HCT116 (cell line): Measurements from ENCODE around the gene WDR19.
"Not testable (repeated sequence)": the region's sequence is repeated elsewhere in the genome, so short reads cannot be mapped to it uniquely, and the experiment has no call there.

Experiments
- CEBPB ChIP-seq: IDR thresholded peaks from 2 replicates; pipeline ENCODE4 v1.6.1; 2012; ENCODE audit warnings: low read depth
- EZH2phosphoT487 ChIP-seq: fragments of 200-600 bp; IDR thresholded peaks from 2 replicates; pipeline ENCODE4 v1.6.1; 2018; ENCODE audit warnings: antibody characterized with exemption, borderline replicate concordance
- POLR2A ChIP-seq: IDR thresholded peaks from 2 replicates; pipeline ENCODE4 v1.7.0; 2011; ENCODE audit warnings: borderline replicate concordance; ENCODE audit not compliant: insufficient read depth, insufficient read length; ENCODE audit errors: extremely low read depth
- POLR2AphosphoS5 ChIP-seq: IDR thresholded peaks from 2 replicates; pipeline ENCODE4 v1.6.1; 2011; ENCODE audit warnings: mild to moderate bottlenecking, low read depth, low read length, moderate library complexity
- RAD21 ChIP-seq: IDR thresholded peaks from 2 replicates; pipeline ENCODE4 v1.6.1; 2012; ENCODE audit warnings: low read depth, mild to moderate bottlenecking
- TCF7L2 ChIP-seq: IDR thresholded peaks from 2 replicates; pipeline ENCODE4 v1.7.0; 2011; ENCODE audit warnings: borderline replicate concordance, inconsistent platforms; ENCODE audit not compliant: insufficient read depth, insufficient read length; ENCODE audit errors: extremely low read depth
- YY1 ChIP-seq: IDR thresholded peaks from 2 replicates; pipeline ENCODE4 v1.6.1; 2011; ENCODE audit warnings: low read length, low read depth, moderate library complexity, mild to moderate bottlenecking; ENCODE audit not compliant: insufficient replicate concordance; ENCODE audit errors: extremely low read depth
- ZNF274 ChIP-seq: fragments of 200-500 bp; sonication (Bioruptor generic); IDR thresholded peaks from 2 replicates; pipeline ENCODE4 v1.6.1; 2014; ENCODE audit warnings: mild to moderate bottlenecking, low read depth, low read length, inconsistent platforms
- TF ChIP-seq, protein P1 (sequence below): IDR thresholded peaks from 2 replicates; pipeline ENCODE4 v1.6.1; 2012; ENCODE audit warnings: low read depth
- TF ChIP-seq, protein P2 (sequence below), 3 experiments: fragments of 200-600 bp in 1 of 3; sonication (generic) in 1 of 3; IDR thresholded peaks in 2 of 3; conservative IDR thresholded peaks in 1 of 3; 2 replicates each; pipeline ENCODE4 v1.5.1; 2012 to 2017; ENCODE audit warnings: low read depth in 2 of 3, low read length in 2 of 3, antibody characterized with exemption in 1 of 3, borderline replicate concordance in 1 of 3, control low read depth in 1 of 3, mild to moderate bottlenecking in 1 of 3, mixed read lengths in 1 of 3, mixed run types in 1 of 3, moderate library complexity in 1 of 3; ENCODE audit not compliant: insufficient read depth in 1 of 3
- TF ChIP-seq, protein P3 (sequence below): IDR thresholded peaks from 2 replicates; pipeline ENCODE4 v1.6.1; 2012

DNA sequence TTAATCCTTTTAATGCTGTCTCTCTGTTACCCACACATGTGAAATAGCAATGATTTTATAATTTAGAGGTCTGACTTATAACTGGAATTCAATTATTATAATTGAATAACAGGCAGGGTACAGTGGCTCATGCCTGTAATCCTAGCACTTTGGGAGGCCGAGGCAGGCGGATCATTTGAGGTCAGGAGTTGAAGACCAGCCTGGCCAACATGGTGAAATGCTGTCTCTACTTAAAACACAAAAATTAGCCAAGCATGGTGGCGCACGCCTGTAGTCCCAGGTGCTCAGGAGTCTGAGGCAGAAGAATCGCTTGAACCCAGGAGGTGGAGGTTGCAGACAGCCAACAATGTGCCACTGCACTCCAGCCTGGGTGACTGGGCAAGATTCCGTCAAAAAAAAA, 95.3 kb downstream of the WDR19 start:
- TF ChIP-seq, protein P1, sequence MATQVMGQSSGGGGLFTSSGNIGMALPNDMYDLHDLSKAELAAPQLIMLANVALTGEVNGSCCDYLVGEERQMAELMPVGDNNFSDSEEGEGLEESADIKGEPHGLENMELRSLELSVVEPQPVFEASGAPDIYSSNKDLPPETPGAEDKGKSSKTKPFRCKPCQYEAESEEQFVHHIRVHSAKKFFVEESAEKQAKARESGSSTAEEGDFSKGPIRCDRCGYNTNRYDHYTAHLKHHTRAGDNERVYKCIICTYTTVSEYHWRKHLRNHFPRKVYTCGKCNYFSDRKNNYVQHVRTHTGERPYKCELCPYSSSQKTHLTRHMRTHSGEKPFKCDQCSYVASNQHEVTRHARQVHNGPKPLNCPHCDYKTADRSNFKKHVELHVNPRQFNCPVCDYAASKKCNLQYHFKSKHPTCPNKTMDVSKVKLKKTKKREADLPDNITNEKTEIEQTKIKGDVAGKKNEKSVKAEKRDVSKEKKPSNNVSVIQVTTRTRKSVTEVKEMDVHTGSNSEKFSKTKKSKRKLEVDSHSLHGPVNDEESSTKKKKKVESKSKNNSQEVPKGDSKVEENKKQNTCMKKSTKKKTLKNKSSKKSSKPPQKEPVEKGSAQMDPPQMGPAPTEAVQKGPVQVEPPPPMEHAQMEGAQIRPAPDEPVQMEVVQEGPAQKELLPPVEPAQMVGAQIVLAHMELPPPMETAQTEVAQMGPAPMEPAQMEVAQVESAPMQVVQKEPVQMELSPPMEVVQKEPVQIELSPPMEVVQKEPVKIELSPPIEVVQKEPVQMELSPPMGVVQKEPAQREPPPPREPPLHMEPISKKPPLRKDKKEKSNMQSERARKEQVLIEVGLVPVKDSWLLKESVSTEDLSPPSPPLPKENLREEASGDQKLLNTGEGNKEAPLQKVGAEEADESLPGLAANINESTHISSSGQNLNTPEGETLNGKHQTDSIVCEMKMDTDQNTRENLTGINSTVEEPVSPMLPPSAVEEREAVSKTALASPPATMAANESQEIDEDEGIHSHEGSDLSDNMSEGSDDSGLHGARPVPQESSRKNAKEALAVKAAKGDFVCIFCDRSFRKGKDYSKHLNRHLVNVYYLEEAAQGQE: not testable (repeated sequence)
- TF ChIP-seq, protein P2, sequence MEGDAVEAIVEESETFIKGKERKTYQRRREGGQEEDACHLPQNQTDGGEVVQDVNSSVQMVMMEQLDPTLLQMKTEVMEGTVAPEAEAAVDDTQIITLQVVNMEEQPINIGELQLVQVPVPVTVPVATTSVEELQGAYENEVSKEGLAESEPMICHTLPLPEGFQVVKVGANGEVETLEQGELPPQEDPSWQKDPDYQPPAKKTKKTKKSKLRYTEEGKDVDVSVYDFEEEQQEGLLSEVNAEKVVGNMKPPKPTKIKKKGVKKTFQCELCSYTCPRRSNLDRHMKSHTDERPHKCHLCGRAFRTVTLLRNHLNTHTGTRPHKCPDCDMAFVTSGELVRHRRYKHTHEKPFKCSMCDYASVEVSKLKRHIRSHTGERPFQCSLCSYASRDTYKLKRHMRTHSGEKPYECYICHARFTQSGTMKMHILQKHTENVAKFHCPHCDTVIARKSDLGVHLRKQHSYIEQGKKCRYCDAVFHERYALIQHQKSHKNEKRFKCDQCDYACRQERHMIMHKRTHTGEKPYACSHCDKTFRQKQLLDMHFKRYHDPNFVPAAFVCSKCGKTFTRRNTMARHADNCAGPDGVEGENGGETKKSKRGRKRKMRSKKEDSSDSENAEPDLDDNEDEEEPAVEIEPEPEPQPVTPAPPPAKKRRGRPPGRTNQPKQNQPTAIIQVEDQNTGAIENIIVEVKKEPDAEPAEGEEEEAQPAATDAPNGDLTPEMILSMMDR (IDR thresholded peaks at IDR 0.05 in 2 of 3, conservative IDR thresholded peaks at IDR 0.05 in 1 of 3; ENCODE audit: borderline replicate concordance in 1 of 3, insufficient read depth in 1 of 3, low read depth in 2 of 3, low read length in 2 of 3): not testable (repeated sequence)
- TF ChIP-seq EZH2phosphoT487, POLR2AphosphoS5, POLR2A, RAD21, TCF7L2, YY1, ZNF274, CEBPB: not testable (repeated sequence)
- TF ChIP-seq, protein P3, sequence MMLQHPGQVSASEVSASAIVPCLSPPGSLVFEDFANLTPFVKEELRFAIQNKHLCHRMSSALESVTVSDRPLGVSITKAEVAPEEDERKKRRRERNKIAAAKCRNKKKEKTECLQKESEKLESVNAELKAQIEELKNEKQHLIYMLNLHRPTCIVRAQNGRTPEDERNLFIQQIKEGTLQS: not testable (repeated sequence)
